Activated naive CD8-positive, alpha-beta T cell treated with anti-CD3 and anti-CD28 coated beads for 36 hours (primary cell): ENCODE results near the gene IL9. TPM values are rescaled to one million over a fixed set of nuclear protein-coding genes. Genes with fewer than 3 reads are reported as not detected.
A peak's percentile ranks its signal among the peaks of the same experiment; 100 is the strongest.

Experiments
- DNase-seq: peaks from one replicate; pipeline ENCODE4 v3.0.0; 2021
- H3K27ac Mint-ChIP-seq: one replicate; pipeline ENCODE4 v1.8.0; 2022; ENCODE audit warnings: mild to moderate bottlenecking, moderate library complexity, mixed read lengths
- H3K27me3 Mint-ChIP-seq: one replicate; pipeline ENCODE4 v1.8.0; 2022; ENCODE audit warnings: mild to moderate bottlenecking, mixed read lengths
- H3K36me3 Mint-ChIP-seq: one replicate; pipeline ENCODE4 v1.8.0; 2021; ENCODE audit warnings: mild to moderate bottlenecking, mixed read lengths
- H3K4me1 Mint-ChIP-seq: one replicate; pipeline ENCODE4 v1.8.0; 2021; ENCODE audit warnings: mixed read lengths
- H3K4me3 Mint-ChIP-seq: one replicate; pipeline ENCODE4 v1.8.0; 2022; ENCODE audit warnings: mild to moderate bottlenecking, moderate library complexity, mixed read lengths
- H3K9me3 Mint-ChIP-seq: one replicate; pipeline ENCODE4 v1.8.0; 2022; ENCODE audit warnings: mixed read lengths
- total RNA-seq, 2 experiments: library from RNA; stranded (reverse); gene quantifications; one replicate each; pipeline ENCODE4 v1.2.3, GENCODE V29; 2021

The IL9 gene
- total RNA-seq, result not detected

DNA sequence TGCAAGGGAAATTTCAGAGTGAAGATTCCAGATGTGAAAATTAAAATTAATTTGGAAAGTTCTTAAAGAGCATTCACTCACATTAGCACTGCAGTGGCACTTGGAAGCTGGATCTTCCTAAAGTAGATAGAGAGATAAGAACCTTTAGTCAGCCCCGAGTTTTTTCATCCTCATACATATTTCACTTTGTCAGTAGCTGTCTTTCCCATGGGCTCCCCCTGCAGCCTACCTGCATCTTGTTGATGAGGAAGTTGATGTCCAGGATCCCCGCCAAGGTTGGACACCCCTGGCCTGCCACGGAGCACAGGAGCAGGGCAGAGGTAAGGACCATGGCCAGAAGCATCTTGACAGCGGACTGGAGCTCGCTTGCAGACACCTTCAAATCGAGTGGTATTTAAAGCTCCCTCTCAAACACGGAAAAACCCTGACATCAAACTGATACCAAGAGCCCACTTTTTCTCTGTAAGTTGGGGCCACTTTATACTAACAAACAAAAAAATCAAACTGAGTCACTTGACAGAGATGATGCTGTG is at the start of gene IL9:
Gene IL9, minus strand, starts transcription at position 368 of the 533 bp plus-strand sequence. Its CDS starts 25 bp downstream, at position 343.
- H3K36me3 Mint-ChIP-seq, result no peaks in the 10 kb centered on the region
- H3K4me1 Mint-ChIP-seq, result peaks cover 12% of the 10 kb centered on the region
- H3K4me3 Mint-ChIP-seq, result no peak within 1 kb of the TSS
- H3K27ac Mint-ChIP-seq, result no peak within 1 kb of the TSS
- DNase-seq, result no peak
- peaks cover 32% of the 10 kb centered on the region for H3K27me3 Mint-ChIP-seq
- no peaks in the 10 kb centered on the region for H3K9me3 Mint-ChIP-seq

- Mint-ChIP-seq H3K27me3 (peaks cover 16% of the 10 kb centered on the region), H3K9me3 (no peaks in the 10 kb centered on the region), H3K36me3 (no peaks in the 10 kb centered on the region), H3K4me1 (no peaks in the 10 kb centered on the region), H3K4me3 (no peak overlapping the region), H3K27ac (no peak overlapping the region)
- DNase-seq, result no peak
Observed at GRCh38 chr5:135944967-135945560, 49.4 kb upstream of the IL9 start.

DNA sequence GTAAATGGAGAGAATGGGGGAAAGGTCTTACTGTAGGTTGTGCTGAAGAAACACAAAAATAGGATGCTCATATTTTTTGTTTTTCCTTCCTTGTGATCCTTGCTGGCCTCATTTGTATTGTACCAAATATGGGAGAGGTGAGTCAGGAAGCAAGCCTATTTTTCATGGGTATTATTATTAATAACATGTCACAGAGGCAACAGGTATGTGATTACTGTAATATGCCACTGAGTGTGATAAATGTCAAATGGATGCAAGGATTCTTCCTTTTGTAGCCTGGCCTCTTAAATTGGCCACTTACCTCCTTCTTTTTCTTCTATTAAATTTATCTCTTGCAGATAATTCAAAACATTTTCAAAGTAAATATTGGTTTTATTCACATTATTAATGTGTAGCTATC is 48.9 kb upstream of the IL9 start:
- Mint-ChIP-seq H3K27ac (no peak overlapping the region), H3K9me3 (no peaks in the 10 kb centered on the region), H3K27me3 (peaks cover 16% of the 10 kb centered on the region), H3K4me3 (no peak overlapping the region), H3K36me3 (no peaks in the 10 kb centered on the region), H3K4me1 (no peaks in the 10 kb centered on the region)
- no peak for DNase-seq

DNA sequence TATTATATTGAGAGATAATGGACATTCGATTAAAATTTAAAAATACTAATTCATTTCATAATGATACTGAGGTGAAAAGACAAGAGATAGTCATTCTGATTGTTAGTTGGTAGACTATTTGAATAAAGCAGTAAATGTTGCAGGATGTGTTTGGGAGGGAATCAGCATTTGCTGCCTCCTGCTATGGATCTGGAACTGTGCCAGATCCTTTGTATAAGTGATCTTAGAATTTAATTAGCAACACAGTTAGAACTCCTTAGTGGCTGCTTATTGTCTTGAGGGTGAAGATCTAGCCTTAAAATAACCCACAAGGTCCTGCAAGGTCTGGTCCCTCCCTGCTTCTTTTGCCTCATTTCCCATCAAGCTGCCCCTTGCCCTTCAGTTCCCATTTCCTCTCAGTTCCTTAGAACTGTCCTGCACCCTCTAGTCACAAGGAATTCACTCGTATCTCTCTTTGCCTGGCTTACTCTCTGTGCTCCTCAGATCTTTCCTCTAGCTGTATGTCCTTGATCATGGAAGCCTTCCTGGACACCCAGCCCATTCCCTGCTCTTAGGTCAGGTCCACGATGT is 46.6 kb upstream of the IL9 start:
- Mint-ChIP-seq H3K4me1 (no peaks in the 10 kb centered on the region), H3K36me3 (no peaks in the 10 kb centered on the region), H3K4me3 (no peak overlapping the region), H3K9me3 (no peaks in the 10 kb centered on the region), H3K27me3 (peaks cover 16% of the 10 kb centered on the region), H3K27ac (no peak overlapping the region)
- no peak for DNase-seq

DNA sequence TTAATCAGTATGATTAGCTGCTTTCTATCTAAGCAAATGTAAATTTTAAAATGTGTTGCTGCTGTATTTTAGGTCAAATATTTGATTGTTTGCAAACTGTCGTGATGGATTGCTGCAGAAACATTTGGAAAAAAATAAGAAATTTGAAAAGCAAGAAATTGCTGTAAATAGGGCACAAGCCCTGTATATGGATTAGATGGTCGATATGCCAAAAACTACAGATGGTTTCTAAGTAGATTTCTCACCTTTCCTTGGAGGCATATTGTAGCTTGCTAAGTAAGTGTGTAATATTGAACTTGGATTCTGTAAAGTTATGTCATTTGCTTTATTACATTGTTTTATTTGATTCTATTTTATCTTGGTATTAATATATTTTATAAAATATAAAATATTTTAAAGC is 46.1 kb upstream of the IL9 start:
- no peaks in the 10 kb centered on the region for H3K4me1 Mint-ChIP-seq
- H3K4me3 Mint-ChIP-seq, result no peak overlapping the region
- no peaks in the 10 kb centered on the region for H3K9me3 Mint-ChIP-seq
- H3K27ac Mint-ChIP-seq, result no peak overlapping the region
- no peak for DNase-seq
- no peaks in the 10 kb centered on the region for H3K36me3 Mint-ChIP-seq
- H3K27me3 Mint-ChIP-seq, result peaks cover 16% of the 10 kb centered on the region

DNA sequence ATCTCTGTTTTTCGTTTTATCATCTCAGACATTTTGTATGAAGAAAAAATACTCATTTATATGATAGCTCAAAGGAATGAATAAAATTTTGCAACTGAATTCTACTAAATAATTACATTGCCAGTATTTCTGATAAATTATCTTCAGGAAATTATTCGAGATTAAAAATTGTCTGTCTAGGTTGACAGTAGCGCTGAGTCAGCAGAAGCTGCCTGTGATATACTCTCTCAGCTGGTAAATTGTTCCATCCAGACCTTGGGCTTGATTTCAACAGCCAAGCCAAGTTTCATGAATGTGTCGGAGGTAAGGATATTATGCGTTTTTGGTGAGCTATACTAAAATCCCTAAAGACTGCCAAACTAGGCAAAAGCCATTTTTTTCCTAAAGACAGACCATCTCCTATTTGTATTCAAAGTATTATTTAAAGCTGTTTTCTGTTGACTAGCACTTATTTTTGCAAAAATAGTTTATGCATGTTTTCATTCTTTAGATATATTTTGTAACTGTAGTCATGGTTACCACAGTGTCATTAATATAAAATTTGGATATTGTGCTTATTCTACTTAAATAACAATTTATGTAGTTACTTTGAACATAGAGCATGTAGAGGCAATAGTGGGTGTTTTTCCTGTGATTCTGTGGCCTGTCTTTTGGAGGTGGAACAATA is 41.7 kb upstream of the IL9 start:
- no peak overlapping the region for H3K27ac Mint-ChIP-seq
- peaks cover 15% of the 10 kb centered on the region for H3K27me3 Mint-ChIP-seq
- H3K36me3 Mint-ChIP-seq, result no peaks in the 10 kb centered on the region
- H3K9me3 Mint-ChIP-seq, result no peaks in the 10 kb centered on the region
- no peak for DNase-seq
- H3K4me3 Mint-ChIP-seq, result no peak overlapping the region
- no peaks in the 10 kb centered on the region for H3K4me1 Mint-ChIP-seq

GRCh38 chr5:135934939-135935338 is 39.3 kb upstream of the IL9 start:
- Mint-ChIP-seq H3K27me3 (peaks cover 31% of the 10 kb centered on the region), H3K4me3 (no peak overlapping the region), H3K27ac (no peak overlapping the region), H3K9me3 (no peaks in the 10 kb centered on the region), H3K36me3 (no peaks in the 10 kb centered on the region), H3K4me1 (no peaks in the 10 kb centered on the region)
- no peak for DNase-seq

DNA sequence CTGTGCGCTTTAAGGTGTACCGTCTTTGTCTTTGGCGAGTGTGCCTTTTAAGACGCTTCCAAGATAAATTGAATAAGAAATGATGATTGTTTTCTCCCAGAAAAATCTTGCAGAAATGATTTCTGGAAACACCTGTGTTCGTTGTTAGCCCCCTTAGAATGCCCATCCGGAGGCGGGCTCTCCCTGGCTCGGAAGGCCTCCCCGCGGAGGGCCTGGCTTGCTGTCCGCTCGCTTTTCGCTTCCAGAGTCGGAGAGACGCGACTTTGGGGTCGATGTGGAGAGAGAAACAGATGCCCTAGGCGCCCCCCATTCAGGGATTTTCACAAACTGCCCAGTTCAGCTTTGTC is 35.3 kb upstream of the IL9 start:
- Mint-ChIP-seq H3K27me3 (peaks cover 60% of the 10 kb centered on the region), H3K9me3 (peaks cover 3% of the 10 kb centered on the region), H3K4me1 (no peaks in the 10 kb centered on the region), H3K36me3 (no peaks in the 10 kb centered on the region), H3K4me3 (no peak overlapping the region), H3K27ac (no peak overlapping the region)
- no peak for DNase-seq

DNA sequence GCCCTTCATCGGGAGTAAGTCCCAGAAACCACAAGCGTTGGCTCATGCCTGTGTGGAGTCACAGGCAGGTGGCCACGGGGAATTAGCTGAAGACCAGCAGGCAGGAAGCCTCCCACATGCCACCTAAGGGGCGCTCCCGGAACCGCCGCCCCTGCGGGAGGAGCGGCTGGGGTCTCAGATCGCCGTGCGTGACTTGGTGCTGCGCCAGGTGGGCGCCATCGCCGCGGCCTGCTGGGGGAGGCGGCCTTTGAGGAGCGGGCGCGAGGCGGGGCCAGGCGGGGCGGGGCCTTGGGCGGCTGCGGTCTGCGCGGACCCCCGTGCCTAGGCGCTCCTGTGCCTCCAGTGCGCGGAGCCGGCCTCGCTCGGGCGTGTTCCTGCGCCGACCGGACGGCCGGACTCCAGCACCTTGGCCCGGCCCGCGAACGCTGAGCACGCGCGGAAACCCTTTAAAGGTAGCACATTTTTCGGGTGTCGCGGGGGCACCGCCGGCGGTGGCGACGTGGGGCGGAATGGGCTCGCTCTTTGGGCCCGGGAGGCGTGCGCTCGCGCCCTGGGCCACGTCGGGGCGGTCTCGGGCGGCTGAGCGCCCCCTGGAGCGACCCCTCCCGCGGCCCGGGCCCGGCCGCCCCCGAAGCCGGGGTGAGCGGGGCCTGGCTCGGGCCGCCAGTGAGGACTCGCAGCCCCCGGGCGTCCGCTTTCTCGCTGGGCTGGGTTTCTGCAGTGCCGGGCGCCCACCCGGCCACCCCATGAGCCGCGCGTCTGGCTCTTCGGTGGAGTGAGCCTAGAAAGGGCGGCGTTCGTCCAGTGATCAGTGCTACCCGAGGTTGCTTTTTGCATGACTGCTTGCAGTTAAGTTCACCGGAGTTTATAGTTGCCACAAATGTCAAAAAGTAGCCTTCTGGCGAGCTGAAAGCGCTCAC is 34.6 kb upstream of the IL9 start:
- no peaks in the 10 kb centered on the region for H3K4me1 Mint-ChIP-seq
- H3K9me3 Mint-ChIP-seq, result peaks cover 3% of the 10 kb centered on the region
- no peaks in the 10 kb centered on the region for H3K36me3 Mint-ChIP-seq
- H3K27ac Mint-ChIP-seq, result no peak overlapping the region
- H3K27me3 Mint-ChIP-seq, result peaks cover 62% of the 10 kb centered on the region
- H3K4me3 Mint-ChIP-seq, result no peak overlapping the region
- DNase-seq, result peak; percentile 5

DNA sequence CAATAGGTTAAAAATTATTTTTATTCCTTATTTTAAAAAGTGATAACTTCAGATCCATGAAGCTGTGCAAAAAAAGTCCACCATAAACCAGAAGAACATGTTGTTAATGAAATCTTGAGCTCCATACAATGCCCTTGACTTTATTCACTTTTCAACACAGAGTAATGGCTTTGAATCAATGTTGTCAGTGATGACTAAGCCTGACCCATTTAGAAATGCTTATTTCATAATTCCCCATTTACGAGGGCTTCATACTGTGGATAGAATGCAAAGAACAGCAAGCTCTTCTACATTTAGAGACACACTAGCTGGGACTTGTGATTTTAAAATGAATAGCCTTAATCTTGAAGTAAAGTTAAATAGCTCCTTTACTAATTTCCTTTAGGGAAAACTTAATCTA is 25.7 kb upstream of the IL9 start:
- H3K36me3 Mint-ChIP-seq, result no peaks in the 10 kb centered on the region
- H3K27me3 Mint-ChIP-seq, result peaks cover 46% of the 10 kb centered on the region
- H3K9me3 Mint-ChIP-seq, result peaks cover under 1% of the 10 kb centered on the region
- no peak for DNase-seq
- H3K27ac Mint-ChIP-seq, result no peak overlapping the region
- H3K4me1 Mint-ChIP-seq, result no peaks in the 10 kb centered on the region
- H3K4me3 Mint-ChIP-seq, result no peak overlapping the region

GRCh38 chr5:135920199-135920598 is 24.6 kb upstream of the IL9 start:
- no peaks in the 10 kb centered on the region for H3K9me3 Mint-ChIP-seq
- H3K36me3 Mint-ChIP-seq, result no peaks in the 10 kb centered on the region
- no peak for DNase-seq
- no peak overlapping the region for H3K27ac Mint-ChIP-seq
- peaks cover 45% of the 10 kb centered on the region for H3K27me3 Mint-ChIP-seq
- no peaks in the 10 kb centered on the region for H3K4me1 Mint-ChIP-seq
- H3K4me3 Mint-ChIP-seq, result no peak overlapping the region

GRCh38 chr5:135916638-135917263 is 21.1 kb upstream of the IL9 start:
- H3K9me3 Mint-ChIP-seq, result no peaks in the 10 kb centered on the region
- no peaks in the 10 kb centered on the region for H3K36me3 Mint-ChIP-seq
- no peak overlapping the region for H3K4me3 Mint-ChIP-seq
- H3K4me1 Mint-ChIP-seq, result no peaks in the 10 kb centered on the region
- H3K27ac Mint-ChIP-seq, result no peak overlapping the region
- DNase-seq, result no peak
- peaks cover 41% of the 10 kb centered on the region for H3K27me3 Mint-ChIP-seq

DNA sequence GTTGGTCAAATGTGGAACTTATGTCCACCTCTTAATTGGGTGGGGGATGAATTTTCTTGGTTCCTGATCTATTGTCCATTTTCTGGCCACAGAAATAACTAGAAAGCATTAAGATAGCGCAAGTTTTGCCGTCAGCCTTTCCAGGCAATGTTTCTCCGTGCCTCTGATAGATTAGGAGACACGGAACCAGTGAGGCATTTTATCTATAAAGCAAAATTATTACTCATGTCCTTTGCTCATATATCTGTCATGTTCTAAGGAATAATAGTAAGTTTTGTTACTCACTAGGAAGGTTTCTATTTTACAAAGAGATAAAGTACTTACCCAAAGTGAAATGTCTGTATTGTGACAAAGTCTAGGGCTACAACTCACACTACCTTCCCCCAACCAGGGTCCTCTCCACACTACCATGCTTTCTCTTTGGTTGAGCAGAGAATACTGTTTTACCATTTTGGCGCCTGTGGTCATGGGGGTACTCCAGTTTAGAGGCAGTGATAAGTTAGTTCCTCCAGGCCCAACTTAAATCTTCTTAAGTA is 19.9 kb upstream of the IL9 start:
- peaks cover 47% of the 10 kb centered on the region for H3K27me3 Mint-ChIP-seq
- H3K36me3 Mint-ChIP-seq, result no peaks in the 10 kb centered on the region

GRCh38 chr5:135913713-135914626 is 18.3 kb upstream of the IL9 start:
- Mint-ChIP-seq H3K36me3 (no peaks in the 10 kb centered on the region), H3K27me3 (peaks cover 52% of the 10 kb centered on the region), H3K4me3 (no peak overlapping the region), H3K27ac (no peak overlapping the region), H3K4me1 (no peaks in the 10 kb centered on the region), H3K9me3 (no peaks in the 10 kb centered on the region)
- DNase-seq, result no peak

More for the DNA sequence above, 19.9 kb upstream of the IL9 start:
- Mint-ChIP-seq H3K4me1 (no peaks in the 10 kb centered on the region), H3K27ac (no peak overlapping the region), H3K4me3 (no peak overlapping the region), H3K9me3 (no peaks in the 10 kb centered on the region)
- no peak for DNase-seq
